Endothelial cell of umbilical vein (primary cell): Measurements from ENCODE around the gene SMAD3. TPM values are rescaled to one million over a fixed set of nuclear protein-coding genes. Genes with fewer than 3 reads are reported as not detected.
A peak's percentile ranks its signal among the peaks of the same experiment; 100 is the strongest.

Experiments used
- BruUV-seq: library from RNA; stranded (reverse); fragments of 400-500 nt; replicated peaks from 2 replicates; lab custom pipeline; 2021; lab: Mats Ljungman, UMichigan
- CTCF ChIA-PET: fragments of 300-600, 350-600 bp; sonication (Branson Sonifier 250); formaldehyde crosslinking; loops from one replicate; lab custom pipeline; 2021; ENCODE audit warnings: antibody characterized with exemption, inconsistent platforms; lab: Charles Lee
- POLR2A ChIA-PET: fragments of 300-600, 350-600 bp; sonication (Branson Sonifier 250); formaldehyde crosslinking; loops from one replicate; lab custom pipeline; 2021; ENCODE audit warnings: antibody characterized with exemption, inconsistent platforms; lab: Charles Lee
- DNase-seq: peaks from one replicate; pipeline ENCODE4 v3.0.0-alpha.2; 2011; ENCODE audit warnings: low read depth, low spot score
- FAIRE-seq: peaks from 2 replicates; lab custom pipeline; 2011; peaks lifted over from hg19 to GRCh38; lab: Jason Lieb, UNC
- H2AFZ ChIP-seq: 2 replicates; pipeline ENCODE4 v1.6.0; 2012; ENCODE audit warnings: low read depth, low read length, control low read depth, inconsistent platforms
- H3K27ac ChIP-seq: 2 replicates; pipeline ENCODE4 v1.5.1; 2011; ENCODE audit warnings: low read depth, mild to moderate bottlenecking, control low read depth, low read length, moderate library complexity; ENCODE audit not compliant: insufficient read depth
- H3K27me3 ChIP-seq, 2 experiments: 2 replicates each; pipeline versions ENCODE4 v1.6.0 to v1.6.1; 2011; ENCODE audit warnings: low read length in 2 of 2, mixed read lengths in 1 of 2; ENCODE audit not compliant: control insufficient read depth in 2 of 2, insufficient read depth in 2 of 2
- H3K36me3 ChIP-seq, 2 experiments: 2 replicates in 1 of 2; 3 replicates in 1 of 2; pipeline ENCODE4 v1.5.1; 2011; ENCODE audit warnings: low read length in 2 of 2, mild to moderate bottlenecking in 1 of 2, moderate library complexity in 1 of 2; ENCODE audit not compliant: control insufficient read depth in 2 of 2, insufficient read depth in 2 of 2; ENCODE audit errors: extremely low read depth in 1 of 2
- H3K4me1 ChIP-seq: 3 replicates; pipeline ENCODE4 v1.5.1; 2011; ENCODE audit warnings: mild to moderate bottlenecking, low read length; ENCODE audit not compliant: control insufficient read depth, insufficient read depth; ENCODE audit errors: extremely low read depth
- H3K4me2 ChIP-seq: 2 replicates; pipeline ENCODE4 v1.6.1; 2011; ENCODE audit warnings: low read length, control low read depth, mixed read lengths; ENCODE audit not compliant: insufficient read depth
- H3K4me3 ChIP-seq, 3 experiments: fragments of 200-600 bp in 1 of 3; sonication (generic), shearing (Covaris generic) in 1 of 3; replicated peaks in 1 of 3; 2 replicates each; pipeline ENCODE4 v1.5.1; 2011 to 2016; ENCODE audit warnings: control low read depth in 3 of 3, low read length in 3 of 3, mild to moderate bottlenecking in 2 of 3, inconsistent platforms in 1 of 3, low read depth in 1 of 3, moderate library complexity in 1 of 3; ENCODE audit not compliant: insufficient read depth in 1 of 3
- H3K79me2 ChIP-seq: 2 replicates; pipeline ENCODE4 v1.6.0; 2012; ENCODE audit warnings: low read length, inconsistent platforms; ENCODE audit not compliant: control insufficient read depth, insufficient read depth
- H3K9ac ChIP-seq: replicated peaks from 2 replicates; pipeline ENCODE3; 2011; ENCODE audit warnings: low read length, control low read depth; ENCODE audit not compliant: insufficient read depth; ENCODE audit errors: extremely low read depth
- H3K9me1 ChIP-seq: replicated peaks from 3 replicates; pipeline ENCODE4 v1.6.0; 2011; ENCODE audit warnings: mild to moderate bottlenecking, low read length; ENCODE audit not compliant: control insufficient read depth, insufficient read depth; ENCODE audit errors: extremely low read depth
- H3K9me3 ChIP-seq: replicated peaks from 2 replicates; pipeline ENCODE4 v1.5.1; 2012; ENCODE audit warnings: low read length, inconsistent platforms; ENCODE audit not compliant: control insufficient read depth, insufficient read depth
- H4K20me1 ChIP-seq: replicated peaks from 2 replicates; pipeline ENCODE3; 2011; ENCODE audit warnings: mild to moderate bottlenecking, low read length; ENCODE audit not compliant: control insufficient read depth, insufficient read depth; ENCODE audit errors: extremely low read depth
- EZH2 ChIP-seq: IDR thresholded peaks from 2 replicates; pipeline ENCODE4 v1.6.1; 2012; ENCODE audit warnings: borderline replicate concordance, low read depth, mild to moderate bottlenecking, moderate library complexity, low read length, inconsistent platforms; ENCODE audit not compliant: severe bottlenecking
- FOS ChIP-seq: IDR thresholded peaks from 2 replicates; pipeline ENCODE4 v1.6.1; 2011; ENCODE audit warnings: mild to moderate bottlenecking, low read length, moderate library complexity, borderline replicate concordance; ENCODE audit not compliant: insufficient read depth
- GATA2 ChIP-seq: IDR thresholded peaks from 2 replicates; pipeline ENCODE4 v1.7.0; 2011; ENCODE audit warnings: low read depth, mild to moderate bottlenecking, moderate library complexity, mixed read lengths, low read length; ENCODE audit not compliant: insufficient read length, insufficient read depth
- JUN ChIP-seq: IDR thresholded peaks from 2 replicates; pipeline ENCODE4 v1.6.1; 2011; ENCODE audit warnings: borderline replicate concordance, low read depth; ENCODE audit not compliant: insufficient read length, insufficient read depth
- MYC ChIP-seq: IDR thresholded peaks from one replicate; pipeline ENCODE4 v1.6.1; 2011; ENCODE audit warnings: mild to moderate bottlenecking, low read depth, low read length
- POLR2A ChIP-seq: IDR thresholded peaks from 2 replicates; pipeline ENCODE4 v1.6.1; 2012; ENCODE audit warnings: low read depth, mild to moderate bottlenecking, control low read depth, low read length
- POLR2AphosphoS5 ChIP-seq: IDR thresholded peaks from 2 replicates; pipeline ENCODE4 v1.6.1; 2012; ENCODE audit warnings: low read depth, mild to moderate bottlenecking, control low read depth, low read length, moderate library complexity; ENCODE audit not compliant: insufficient read depth
- dilution Hi-C: fragments of 300-500 bp; cut with MboI; formaldehyde crosslinking; loops from one replicate; pipeline ENCODE4 v1.15.0; 2019; ENCODE audit warnings: low sequenced_read_pairs; ENCODE audit not compliant: extremely low pct_ligation_motif_present
- intact Hi-C: fragments of 100-400 bp; cut with micrococcal nuclease; formaldehyde crosslinking; loops from one replicate; pipeline ENCODE4 v1.10.0; 2022
- polyA plus RNA-seq, 4 experiments: library from polyadenylated mRNA; depleted of rRNA in 3 of 4; stranded (reverse) in 3 of 4; unstranded in 1 of 4; fragments of >200 nt; gene quantifications; 2 replicates each; pipeline versions ENCODE4 v1.2.1 to v1.2.3, GENCODE V29; 2011 to 2012; ENCODE audit warnings: missing spikeins in 1 of 4
- total RNA-seq: library from RNA; stranded (reverse); gene quantifications from 2 replicates; pipeline ENCODE4 v1.2.3, GENCODE V29; 2021
- TF ChIP-seq, protein P1 (sequence below), 2 donors: IDR thresholded peaks; 1 replicate in 1 of 2; 2 replicates in 1 of 2; pipeline ENCODE4 v1.5.1; 2011; ENCODE audit warnings: low read length in 2 of 2, mild to moderate bottlenecking in 2 of 2, moderate library complexity in 2 of 2, control low read depth in 1 of 2, inconsistent platforms in 1 of 2, low read depth in 1 of 2; ENCODE audit not compliant: insufficient read depth in 1 of 2; ENCODE audit errors: extremely low read depth in 1 of 2
- TF ChIP-seq, protein P2 (sequence below): IDR thresholded peaks from 2 replicates; pipeline ENCODE4 v1.6.1; 2011; ENCODE audit not compliant: insufficient read depth, insufficient read length

Gene SMAD3
- total and polyA plus RNA-seq, 2 donors (not counting 3 experiments of a cell fraction or from before 2014, with no cell fraction given) = 56.4 to 88.2 TPM

DNA sequence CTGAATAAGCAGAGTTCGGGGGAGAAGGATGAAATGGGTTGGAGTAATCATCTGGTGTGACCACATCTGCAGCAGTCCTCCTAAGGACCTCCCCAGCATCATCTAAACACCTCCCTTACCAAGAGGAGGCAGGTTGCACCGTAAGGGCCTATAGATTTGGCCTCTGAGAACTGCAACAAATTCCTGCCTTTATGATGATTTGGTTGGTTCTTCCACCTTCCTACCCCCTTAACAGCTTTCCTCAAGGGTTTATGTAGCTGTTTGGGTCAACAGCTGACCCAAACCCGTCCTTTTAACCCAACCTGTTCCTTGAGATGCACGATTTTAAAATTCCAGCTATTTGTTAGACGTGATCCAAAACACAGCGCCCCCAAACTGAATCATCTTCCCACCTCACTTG is 130.8 kb downstream of the SMAD3 start:
- Histone ChIP-seq H3K9ac (no peak overlapping the region), H3K9me3 (no peaks in the 10 kb centered on the region), H3K27ac (no peak overlapping the region), H4K20me1 (no peaks in the 10 kb centered on the region), H3K27me3 (no peaks in the 10 kb centered on the region), H2AFZ (no peak overlapping the region), H3K36me3 (peaks cover 9 to 14% of the 10 kb centered on the region in 2 experiments), H3K4me2 (no peak overlapping the region), H3K4me1 (peaks cover 18% of the 10 kb centered on the region), H3K79me2 (no peaks in the 10 kb centered on the region), H3K9me1 (no peaks in the 10 kb centered on the region), H3K4me3 (no peak overlapping the region)
- dilution Hi-C loops = no loop called here
- no peak for DNase-seq
- ChIA-PET POLR2A (no interaction called here), CTCF (interaction anchor here (0.7 to 1.3 kb wide), 2 partner anchors 13 to 18 kb away, joined by 3 read pairs; no protein-coding TSS in a partner anchor)
- BruUV-seq = no TSS peak
- TF ChIP-seq, protein P1, sequence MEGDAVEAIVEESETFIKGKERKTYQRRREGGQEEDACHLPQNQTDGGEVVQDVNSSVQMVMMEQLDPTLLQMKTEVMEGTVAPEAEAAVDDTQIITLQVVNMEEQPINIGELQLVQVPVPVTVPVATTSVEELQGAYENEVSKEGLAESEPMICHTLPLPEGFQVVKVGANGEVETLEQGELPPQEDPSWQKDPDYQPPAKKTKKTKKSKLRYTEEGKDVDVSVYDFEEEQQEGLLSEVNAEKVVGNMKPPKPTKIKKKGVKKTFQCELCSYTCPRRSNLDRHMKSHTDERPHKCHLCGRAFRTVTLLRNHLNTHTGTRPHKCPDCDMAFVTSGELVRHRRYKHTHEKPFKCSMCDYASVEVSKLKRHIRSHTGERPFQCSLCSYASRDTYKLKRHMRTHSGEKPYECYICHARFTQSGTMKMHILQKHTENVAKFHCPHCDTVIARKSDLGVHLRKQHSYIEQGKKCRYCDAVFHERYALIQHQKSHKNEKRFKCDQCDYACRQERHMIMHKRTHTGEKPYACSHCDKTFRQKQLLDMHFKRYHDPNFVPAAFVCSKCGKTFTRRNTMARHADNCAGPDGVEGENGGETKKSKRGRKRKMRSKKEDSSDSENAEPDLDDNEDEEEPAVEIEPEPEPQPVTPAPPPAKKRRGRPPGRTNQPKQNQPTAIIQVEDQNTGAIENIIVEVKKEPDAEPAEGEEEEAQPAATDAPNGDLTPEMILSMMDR (IDR thresholded peaks at IDR 0.05; ENCODE audit: extremely low read depth in 1 of 2, insufficient read depth in 1 of 2, low read depth in 1 of 2, low read length in 2 of 2) = no peak
- no peak for TF ChIP-seq MYC
- no peak for TF ChIP-seq EZH2
- TF ChIP-seq GATA2 = no peak
- TF ChIP-seq FOS = no peak
- TF ChIP-seq, protein P2, sequence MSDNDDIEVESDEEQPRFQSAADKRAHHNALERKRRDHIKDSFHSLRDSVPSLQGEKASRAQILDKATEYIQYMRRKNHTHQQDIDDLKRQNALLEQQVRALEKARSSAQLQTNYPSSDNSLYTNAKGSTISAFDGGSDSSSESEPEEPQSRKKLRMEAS = no peak
- TF ChIP-seq POLR2A = peak; percentile 45
- no peak for TF ChIP-seq JUN
- peak; percentile 61 for TF ChIP-seq POLR2AphosphoS5
- intact Hi-C loops = loop anchor here (5.0 kb wide), 1 partner anchor 249 kb away; no protein-coding TSS in a partner anchor
- FAIRE-seq = no peak
